GM21717 (cell line): ENCODE results near the gene GPANK1.

Source experiments
- ATAC-seq: cut with Tn5 transposase; IDR thresholded peaks from one replicate; pipeline ENCODE4 v1.9.1; 2021; ENCODE audit warnings: mild to moderate bottlenecking, moderate library complexity; ENCODE audit not compliant: unreplicated experiment

Gene GPANK1

DNA sequence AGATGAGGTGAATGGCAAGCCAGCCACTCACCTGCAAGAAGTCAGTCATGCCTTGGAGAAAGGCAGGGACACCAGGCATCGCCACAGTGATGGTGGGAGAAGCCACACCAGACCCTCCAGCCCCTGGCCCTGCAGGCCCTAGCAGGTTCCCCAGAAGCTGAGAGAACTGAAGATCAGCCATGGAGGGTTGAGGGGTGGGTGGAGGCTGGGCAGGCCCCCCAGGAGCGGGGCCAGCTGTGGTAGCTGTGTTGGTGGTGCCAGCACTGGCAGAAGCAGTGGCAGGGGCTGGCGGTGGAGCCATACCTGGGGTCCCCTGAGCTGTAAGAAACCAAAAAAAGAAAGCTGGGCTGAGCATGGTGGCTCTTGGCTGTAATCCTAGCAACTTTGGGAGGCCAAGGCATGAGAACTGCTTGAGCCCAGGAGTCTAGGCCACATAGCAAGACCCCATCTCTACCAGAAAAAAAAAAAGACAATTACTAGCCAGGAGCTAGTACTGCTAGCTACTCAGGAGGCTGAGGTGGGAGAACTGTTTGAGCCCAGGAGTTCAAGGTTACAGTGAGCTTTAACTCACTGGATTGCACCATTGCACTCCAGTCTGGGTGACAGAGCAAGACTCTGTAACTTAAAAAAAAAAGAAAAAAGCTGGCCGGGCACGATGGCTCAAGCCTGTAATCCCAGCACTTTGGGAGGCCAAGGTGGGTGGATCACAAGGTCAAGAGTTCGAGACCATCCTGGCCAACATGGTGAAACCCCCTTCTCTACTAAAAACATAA lies 21.8 kb downstream of the GPANK1 start:
- no peak for ATAC-seq

DNA sequence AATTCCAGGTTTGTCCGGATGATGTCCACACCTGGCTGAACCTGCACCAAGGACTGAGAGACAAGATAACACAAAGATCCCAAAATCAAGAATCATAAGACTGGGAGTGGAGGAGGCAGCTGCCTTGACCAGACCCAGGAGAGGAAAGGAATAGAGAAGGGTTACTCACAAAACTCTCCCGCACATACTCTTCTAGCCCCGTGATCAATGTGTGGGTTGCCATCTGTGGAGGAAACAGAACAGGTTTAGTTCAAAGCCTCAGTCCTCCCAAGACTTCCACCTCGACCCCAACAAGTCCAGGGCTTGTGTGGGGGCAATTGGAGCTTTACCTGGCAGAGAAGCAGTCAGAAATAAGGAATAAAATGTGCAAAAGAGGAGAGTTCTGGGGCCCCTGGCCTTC lies 23.4 kb downstream of the GPANK1 start:
- no peak for ATAC-seq

DNA sequence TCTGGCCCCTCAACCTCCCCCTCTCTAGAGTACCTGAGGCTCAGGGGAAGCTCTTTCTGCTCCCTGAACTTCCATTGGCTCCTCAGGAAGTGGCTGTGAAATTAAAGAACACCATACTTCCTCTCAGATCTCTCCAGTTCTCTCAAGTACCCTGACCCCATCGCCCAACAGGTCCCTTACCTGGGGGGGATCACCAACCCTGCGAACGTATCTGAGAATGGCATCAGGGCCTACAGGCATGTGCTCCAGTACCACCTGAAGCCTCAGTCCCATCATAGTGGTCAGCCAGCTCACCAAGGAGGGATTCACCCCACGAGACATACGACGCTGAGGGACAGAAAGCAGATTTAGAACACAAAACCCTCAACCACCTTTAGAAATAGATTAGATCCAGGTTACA lies 24.2 kb downstream of the GPANK1 start:
- no peak for ATAC-seq

DNA sequence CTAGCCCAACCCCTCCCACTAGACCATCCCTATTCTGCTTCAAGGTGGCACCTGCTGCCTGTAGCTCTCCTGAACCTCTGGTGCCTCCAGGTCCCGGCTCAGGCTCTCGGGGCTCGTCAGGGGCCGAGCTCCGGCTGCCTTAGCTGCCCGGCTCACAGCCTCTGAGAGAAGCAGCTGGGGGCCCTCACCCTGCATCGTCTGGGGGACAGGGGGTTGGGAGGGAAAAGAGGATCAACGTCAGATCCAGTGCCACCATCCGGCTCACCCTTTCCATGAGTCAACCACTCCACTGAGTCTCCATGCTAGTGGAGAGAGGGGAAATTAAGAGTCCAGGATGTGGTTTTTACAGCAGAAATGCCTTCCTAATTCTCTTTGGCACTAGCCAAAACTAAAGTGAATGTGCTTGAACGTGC lies 25.3 kb downstream of the GPANK1 start:
- no peak for ATAC-seq

DNA sequence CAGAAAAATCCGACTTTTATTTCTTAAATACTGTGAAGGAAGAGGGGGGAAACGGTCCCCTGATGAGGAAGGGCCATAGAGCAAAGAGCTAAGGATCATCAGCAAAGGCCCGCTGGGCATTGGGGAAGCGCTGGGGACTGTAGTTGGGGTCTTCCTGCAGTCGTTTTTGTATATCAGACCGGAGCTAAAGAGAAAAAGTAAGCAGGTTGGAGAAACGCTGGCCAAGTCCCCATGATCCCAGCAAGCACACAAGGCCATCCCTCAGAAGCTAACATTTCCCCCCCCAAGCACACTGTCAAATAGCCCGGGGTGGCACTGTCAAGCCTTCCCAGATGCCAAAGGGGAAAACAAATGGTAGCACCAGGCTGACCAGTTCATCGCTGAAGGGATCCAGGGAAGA lies 25.8 kb downstream of the GPANK1 start:
- ATAC-seq = no peak

DNA sequence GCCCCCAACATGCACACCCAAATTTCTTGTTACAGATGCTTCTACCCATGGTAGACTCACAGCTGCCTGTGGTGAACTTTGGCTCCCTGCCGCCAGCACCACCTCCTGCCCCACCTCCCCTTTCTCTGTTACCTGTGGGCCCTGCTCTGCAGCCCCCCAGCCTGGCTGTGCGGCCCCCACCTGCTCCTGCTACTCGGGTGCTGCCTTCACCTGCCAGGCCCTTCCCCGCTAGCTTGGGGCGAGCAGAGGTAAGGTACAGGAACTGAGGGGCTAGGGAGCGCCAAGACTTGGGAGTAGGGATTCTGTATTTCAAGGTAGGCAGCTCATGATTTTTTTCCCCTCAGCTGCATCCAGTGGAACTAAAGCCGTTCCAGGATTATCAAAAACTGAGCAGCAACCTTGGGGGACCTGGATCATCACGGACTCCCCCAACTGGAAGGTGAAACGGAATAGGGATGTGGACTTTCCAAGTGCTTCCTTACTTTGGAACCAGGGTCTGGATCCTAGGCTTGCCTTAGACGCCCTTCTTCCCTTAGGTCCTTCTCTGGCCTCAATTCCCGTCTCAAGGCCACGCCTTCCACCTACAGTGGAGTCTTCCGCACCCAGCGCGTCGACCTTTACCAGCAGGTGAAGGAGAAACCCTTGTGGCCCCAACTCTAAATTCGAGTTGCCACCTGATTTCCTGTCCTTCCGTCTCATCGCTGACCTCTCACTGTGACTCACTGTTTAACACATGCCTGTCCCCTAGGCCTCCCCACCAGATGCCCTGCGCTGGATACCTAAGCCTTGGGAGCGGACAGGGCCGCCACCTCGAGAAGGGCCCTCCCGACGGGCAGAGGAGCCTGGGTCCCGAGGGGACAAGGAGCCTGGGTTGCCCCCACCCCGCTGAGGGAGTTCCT lies 27.9 kb downstream of the GPANK1 start:
- ATAC-seq = no peak

DNA sequence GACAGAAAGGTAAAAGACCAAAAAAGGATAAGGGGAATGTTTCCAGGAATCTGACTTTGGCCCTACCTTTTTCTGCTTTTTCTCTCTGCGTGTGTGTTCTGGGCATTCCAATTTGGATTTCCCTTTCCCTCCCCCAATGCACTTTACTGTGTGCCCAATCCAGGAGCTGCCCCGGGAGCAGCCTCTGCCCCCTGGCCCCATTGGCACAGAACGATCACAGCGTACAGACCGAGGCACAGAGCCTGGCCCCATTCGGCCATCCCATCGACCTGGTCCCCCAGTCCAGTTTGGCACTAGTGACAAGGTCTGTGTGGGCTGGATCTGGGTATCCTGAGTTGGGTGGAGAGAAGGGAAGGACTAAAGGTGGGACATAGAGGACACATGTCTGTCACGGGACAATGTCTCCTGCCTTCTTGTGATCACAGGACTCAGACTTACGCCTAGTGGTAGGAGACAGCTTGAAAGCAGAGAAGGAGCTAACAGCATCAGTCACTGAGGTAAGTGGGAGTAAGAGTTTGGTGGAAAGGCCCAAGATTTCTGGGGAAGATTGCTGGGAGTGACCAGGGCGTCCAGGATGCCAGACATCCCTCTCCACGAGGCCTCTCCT lies 29.7 kb downstream of the GPANK1 start:
- ATAC-seq = no peak

DNA sequence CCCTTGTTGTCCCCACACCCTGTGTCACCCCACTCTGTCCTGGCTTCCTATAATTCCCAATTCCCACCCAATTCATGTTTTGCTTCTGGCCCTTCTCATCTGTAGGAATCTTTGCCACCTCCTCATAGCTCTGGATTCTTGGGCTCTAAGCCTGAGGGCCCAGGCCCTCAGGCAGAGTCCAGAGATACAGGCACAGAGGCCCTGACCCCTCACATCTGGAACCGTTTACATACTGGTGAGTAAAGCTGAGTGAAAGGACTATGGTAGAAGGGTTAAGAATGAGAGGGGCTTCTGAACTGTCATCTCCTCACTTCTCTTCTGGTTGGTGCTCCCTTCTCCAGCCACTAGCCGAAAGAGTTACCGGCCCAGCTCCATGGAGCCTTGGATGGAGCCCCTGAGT lies 30.7 kb downstream of the GPANK1 start:
- no peak for ATAC-seq

DNA sequence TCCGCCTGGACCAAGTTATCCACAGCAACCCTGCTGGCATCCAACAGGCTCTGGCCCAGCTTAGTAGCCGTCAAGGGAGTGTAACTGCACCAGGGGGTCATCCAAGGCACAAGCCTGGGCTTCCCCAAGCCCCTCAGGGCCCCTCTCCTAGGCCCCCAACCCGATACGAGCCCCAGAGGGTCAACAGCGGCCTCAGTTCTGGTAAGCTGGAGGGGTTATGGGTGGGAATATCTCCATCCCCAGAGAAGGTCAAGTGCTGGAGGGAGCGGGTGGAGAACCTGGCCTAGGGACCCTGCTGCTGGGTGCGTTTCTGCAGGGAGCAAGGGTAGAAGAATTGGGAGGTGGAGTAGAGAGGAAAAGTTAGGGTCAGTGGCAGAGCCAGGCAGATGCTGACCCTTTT lies 31.4 kb downstream of the GPANK1 start:
- ATAC-seq = no peak

DNA sequence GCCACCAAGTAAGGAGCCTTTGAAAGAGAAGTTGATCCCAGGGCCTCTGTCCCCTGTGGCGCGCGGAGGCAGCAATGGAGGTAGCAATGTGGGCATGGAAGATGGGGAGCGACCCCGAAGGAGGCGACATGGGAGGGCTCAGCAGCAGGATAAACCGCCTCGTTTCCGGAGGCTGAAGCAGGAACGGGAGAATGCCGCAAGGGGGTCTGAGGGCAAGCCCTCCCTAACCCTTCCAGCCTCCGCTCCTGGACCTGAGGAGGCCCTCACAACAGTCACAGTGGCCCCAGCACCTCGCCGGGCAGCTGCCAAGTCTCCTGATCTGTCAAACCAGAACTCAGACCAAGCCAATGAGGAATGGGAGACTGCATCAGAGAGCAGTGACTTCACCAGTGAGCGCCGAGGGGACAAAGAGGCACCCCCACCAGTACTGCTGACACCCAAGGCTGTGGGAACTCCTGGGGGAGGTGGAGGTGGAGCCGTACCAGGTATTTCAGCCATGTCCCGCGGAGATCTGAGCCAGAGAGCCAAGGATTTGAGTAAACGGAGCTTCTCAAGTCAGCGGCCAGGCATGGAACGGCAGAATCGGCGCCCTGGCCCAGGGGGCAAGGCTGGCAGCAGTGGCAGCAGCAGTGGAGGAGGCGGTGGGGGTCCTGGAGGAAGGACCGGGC lies 32.4 kb downstream of the GPANK1 start:
- ATAC-seq = no peak

DNA sequence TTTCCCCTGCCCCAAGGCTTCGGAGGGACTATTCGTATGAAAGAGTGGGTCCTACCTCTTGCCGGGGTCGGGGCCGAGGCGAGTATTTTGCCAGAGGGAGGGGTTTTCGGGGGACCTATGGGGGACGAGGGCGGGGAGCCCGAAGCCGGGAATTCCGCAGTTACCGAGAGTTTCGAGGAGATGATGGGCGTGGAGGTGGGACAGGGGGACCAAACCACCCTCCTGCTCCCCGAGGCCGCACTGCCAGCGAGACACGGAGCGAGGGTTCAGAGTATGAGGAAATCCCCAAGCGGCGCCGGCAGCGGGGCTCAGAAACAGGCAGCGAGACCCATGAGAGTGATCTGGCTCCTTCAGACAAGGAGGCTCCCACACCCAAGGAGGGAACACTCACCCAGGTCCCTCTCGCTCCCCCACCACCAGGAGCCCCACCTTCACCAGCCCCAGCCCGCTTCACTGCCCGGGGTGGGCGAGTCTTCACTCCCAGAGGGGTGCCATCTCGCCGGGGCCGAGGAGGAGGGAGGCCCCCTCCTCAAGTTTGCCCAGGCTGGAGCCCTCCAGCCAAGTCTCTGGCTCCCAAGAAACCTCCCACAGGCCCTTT lies 33.0 kb downstream of the GPANK1 start:
- no peak for ATAC-seq

DNA sequence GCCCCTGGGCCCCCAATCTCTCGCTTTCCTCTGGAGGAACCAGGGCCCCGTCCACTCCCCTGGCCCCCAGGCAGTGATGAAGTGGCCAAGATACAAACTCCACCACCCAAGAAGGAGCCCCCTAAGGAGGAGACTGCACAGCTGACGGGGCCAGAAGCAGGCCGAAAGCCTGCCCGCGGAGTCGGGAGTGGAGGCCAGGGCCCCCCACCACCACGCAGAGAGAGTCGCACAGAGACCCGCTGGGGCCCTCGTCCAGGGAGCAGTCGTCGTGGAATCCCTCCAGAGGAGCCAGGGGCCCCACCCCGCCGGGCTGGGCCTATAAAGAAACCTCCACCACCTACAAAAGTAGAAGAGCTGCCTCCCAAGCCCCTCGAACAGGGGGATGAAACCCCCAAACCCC lies 33.6 kb downstream of the GPANK1 start:
- no peak for ATAC-seq

DNA sequence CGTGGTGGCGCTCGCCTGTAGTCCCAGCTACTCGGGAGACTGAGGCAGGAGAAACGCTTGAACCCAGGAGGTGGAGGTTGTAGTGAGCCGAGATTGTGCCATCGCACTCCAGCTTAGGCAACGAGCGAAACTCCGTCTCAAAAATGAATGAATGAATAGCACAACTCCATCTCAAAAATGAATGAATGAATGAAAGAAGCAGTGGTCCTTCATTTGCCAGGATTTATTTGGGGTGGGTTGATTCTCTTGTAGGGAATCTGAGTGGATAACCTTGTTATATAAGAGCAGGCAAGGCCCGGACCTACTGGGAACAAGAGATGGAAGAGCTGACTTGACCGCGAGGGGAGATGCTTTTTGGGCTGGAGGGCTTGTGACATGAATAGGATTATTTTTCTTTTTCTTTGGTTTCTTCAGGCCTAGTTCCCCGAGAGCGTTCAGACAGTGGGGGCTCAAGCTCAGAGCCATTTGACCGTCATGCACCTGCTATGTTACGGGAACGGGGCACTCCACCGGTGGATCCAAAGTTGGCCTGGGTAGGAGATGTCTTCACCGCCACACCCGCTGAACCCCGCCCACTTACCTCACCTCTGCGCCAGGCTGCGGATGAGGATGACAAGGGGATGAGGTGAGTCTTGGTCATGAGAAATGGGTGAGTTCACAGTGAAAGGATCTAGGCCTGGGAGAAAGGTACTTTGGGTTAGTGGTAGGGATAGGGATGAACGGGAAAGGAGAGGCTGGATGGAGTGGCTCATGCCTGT lies 34.4 kb downstream of the GPANK1 start:
- ATAC-seq = no peak

DNA sequence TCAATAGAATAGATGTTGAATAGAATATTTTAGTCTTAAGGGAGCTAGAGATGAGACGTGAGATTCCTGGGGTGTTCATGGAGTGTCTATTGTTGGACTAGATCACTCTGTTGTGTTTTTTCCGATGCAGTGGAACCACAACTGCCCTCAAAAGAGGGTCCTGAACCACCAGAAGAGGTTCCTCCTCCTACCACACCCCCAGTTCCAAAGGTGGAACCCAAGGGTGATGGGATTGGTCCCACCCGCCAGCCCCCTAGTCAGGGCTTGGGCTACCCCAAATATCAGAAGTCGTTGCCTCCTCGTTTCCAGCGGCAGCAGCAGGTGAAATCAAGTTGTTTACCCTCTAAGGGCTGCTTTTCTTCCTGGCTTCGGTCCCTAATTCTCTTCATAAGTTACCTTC lies 35.8 kb downstream of the GPANK1 start:
- no peak for ATAC-seq

DNA sequence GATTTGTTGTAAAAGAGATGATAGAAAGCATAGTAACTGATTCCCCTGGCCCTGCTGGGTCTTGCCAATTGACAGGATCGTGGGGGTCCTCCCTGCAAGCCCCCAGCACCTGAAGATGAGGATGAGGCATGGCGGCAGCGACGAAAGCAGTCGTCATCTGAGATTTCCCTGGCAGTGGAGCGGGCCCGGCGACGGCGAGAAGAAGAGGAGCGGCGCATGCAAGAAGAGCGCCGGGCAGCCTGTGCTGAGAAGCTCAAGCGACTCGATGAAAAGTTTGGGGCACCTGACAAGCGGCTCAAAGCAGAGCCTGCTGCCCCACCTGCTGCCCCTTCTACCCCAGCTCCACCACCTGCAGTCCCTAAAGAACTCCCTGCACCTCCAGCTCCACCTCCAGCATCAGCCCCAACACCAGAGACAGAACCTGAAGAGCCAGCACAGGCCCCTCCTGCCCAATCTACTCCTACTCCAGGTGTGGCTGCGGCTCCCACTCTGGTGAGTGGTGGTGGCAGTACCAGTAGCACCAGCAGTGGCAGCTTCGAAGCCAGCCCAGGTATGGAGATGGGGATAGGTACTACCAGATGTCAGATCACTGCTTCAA lies 37.0 kb downstream of the GPANK1 start:
- no peak for ATAC-seq

DNA sequence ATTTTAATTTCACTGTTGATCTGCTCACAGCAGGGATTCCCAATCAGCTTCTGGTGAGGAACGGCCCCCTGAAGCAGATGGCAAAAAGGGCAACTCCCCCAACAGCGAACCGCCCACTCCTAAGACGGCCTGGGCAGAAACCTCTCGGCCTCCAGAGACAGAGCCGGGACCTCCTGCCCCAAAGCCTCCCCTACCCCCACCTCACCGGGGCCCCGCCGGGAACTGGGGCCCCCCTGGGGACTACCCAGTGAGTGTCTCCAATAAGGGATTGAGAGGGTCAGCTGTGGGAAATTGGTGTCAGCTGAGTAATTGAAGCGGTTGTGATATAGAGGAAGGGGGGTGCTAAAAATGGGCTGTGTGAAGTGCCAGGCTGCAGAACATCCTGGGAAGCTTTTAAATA lies 37.8 kb downstream of the GPANK1 start:
- no peak for ATAC-seq

DNA sequence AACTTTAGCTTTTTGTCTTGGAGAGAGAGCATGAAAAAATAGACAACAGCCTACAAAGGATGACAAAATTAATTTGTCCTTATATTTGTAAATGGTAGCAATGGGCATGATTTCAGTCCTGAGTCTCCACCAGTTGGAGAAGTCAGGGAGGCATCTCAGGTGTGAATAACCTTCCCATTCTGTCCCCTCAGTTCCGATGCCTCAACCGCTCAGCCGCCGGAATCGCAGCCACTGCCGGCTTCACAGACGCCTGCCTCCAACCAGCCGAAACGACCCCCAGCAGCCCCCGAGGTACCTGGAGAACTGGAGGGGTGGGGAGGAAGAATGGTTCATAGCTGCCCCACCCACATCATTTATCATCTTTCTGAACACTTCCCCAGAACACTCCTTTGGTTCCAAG lies 40.7 kb downstream of the GPANK1 start:
- ATAC-seq = no peak

DNA sequence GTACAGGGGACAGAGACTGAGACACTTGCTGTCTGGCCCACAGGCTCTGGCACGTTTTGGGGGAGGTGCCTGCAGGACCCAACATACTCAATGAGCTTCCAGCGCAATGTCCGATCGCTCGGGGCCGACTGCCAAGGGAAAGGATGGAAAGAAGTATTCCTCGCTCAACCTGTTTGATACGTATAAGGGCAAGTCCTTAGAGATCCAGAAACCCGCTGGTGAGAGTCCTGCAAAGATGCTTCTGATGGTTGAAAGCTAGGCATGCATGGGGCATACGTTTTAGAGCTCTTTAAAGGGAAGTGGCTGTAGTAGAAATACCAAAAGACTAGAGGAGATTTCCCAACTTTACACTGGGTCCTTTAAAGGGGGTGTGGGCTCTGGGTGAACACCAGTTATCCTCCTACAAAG lies 42.1 kb downstream of the GPANK1 start:
- no peak for ATAC-seq

DNA sequence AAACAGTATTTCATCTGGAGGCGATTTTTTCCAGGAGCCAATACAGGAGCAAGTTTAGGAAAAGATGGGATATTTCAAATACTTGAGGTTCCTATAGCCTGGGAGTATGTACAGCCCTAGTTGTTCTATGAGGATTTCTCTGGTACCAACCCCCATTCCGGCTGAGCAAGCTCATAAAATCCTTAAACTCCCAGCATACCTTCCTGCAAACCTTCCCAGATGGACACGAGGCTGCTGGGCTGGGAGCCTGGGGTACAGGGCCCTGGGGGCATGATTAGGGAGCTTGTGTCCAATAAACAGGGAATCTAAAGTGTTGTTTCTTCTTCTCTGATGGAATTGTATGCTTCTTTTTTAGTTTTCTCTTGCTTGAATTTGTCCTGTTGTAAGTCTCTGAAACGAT lies 42.8 kb downstream of the GPANK1 start:
- no peak for ATAC-seq
